Astrocyte (in vitro differentiated cells and primary cell): ENCODE results near the gene ZNF629. TPM values are rescaled to one million over a fixed set of nuclear protein-coding genes. Genes with fewer than 3 reads are reported as not detected.

ENCODE experiments used
- DNase-seq: peaks from one replicate; pipeline ENCODE4 v3.0.0-alpha.2; 2010; ENCODE audit warnings: low read depth
- FAIRE-seq: peaks from 2 replicates; lab custom pipeline; 2011; peaks lifted over from hg19 to GRCh38; lab: Jason Lieb, UNC
- H2AFZ ChIP-seq: 2 replicates; pipeline ENCODE4 v1.6.0; 2012; ENCODE audit warnings: low read depth, low read length, inconsistent platforms
- H3K27ac ChIP-seq: 2 replicates; pipeline ENCODE4 v1.5.1; 2011; ENCODE audit warnings: low read depth, low read length, inconsistent platforms
- H3K27me3 ChIP-seq: 2 replicates; pipeline ENCODE4 v1.6.0; 2011; ENCODE audit warnings: low read length, inconsistent platforms; ENCODE audit not compliant: insufficient read depth
- H3K36me3 ChIP-seq: 2 replicates; pipeline ENCODE4 v1.5.1; 2011; ENCODE audit warnings: low read length, inconsistent platforms; ENCODE audit not compliant: insufficient read depth
- H3K4me1 ChIP-seq: 2 replicates; pipeline ENCODE4 v1.5.1; 2011; ENCODE audit warnings: low read length, inconsistent platforms; ENCODE audit not compliant: insufficient read depth
- H3K4me2 ChIP-seq: 2 replicates; pipeline ENCODE4 v1.6.0; 2012; ENCODE audit warnings: low read length, inconsistent platforms
- H3K4me3 ChIP-seq: 2 replicates; pipeline ENCODE4 v1.5.1; 2011; ENCODE audit warnings: low read depth, mild to moderate bottlenecking, low read length, inconsistent platforms; ENCODE audit not compliant: insufficient read depth
- H3K79me2 ChIP-seq: 2 replicates; pipeline ENCODE4 v1.6.0; 2012; ENCODE audit warnings: mild to moderate bottlenecking, low read length, inconsistent platforms; ENCODE audit not compliant: insufficient read depth
- H3K9ac ChIP-seq: 2 replicates; pipeline ENCODE4 v1.6.0; 2012; ENCODE audit warnings: mild to moderate bottlenecking, low read length, inconsistent platforms
- H3K9me3 ChIP-seq: 2 replicates; pipeline ENCODE4 v1.5.1; 2012; ENCODE audit warnings: low read depth, mild to moderate bottlenecking, low read length, inconsistent platforms; ENCODE audit not compliant: insufficient read depth
- H4K20me1 ChIP-seq: 2 replicates; pipeline ENCODE4 v1.6.0; 2012; ENCODE audit warnings: low read length, inconsistent platforms; ENCODE audit not compliant: insufficient read depth
- H3K27ac Mint-ChIP-seq: one replicate; pipeline ENCODE4 v1.8.0; 2021; ENCODE audit warnings: mild to moderate bottlenecking, mixed read lengths; ENCODE audit not compliant: unreplicated experiment
- H3K27me3 Mint-ChIP-seq: one replicate; pipeline ENCODE4 v1.8.0; 2021; ENCODE audit warnings: low read depth, mixed read lengths; ENCODE audit not compliant: unreplicated experiment
- H3K36me3 Mint-ChIP-seq: one replicate; pipeline ENCODE4 v1.8.0; 2021; ENCODE audit warnings: low read depth, mixed read lengths; ENCODE audit not compliant: unreplicated experiment
- H3K4me1 Mint-ChIP-seq: one replicate; pipeline ENCODE4 v1.8.0; 2021; ENCODE audit warnings: low read depth, mixed read lengths; ENCODE audit not compliant: unreplicated experiment
- H3K4me3 Mint-ChIP-seq: one replicate; pipeline ENCODE4 v1.8.0; 2021; ENCODE audit warnings: mild to moderate bottlenecking, moderate library complexity, mixed read lengths; ENCODE audit not compliant: unreplicated experiment
- H3K9me3 Mint-ChIP-seq: one replicate; pipeline ENCODE4 v1.8.0; 2021; ENCODE audit warnings: mild to moderate bottlenecking, mixed read lengths; ENCODE audit not compliant: unreplicated experiment
- EZH2 ChIP-seq: IDR thresholded peaks from 2 replicates; pipeline ENCODE4 v1.6.1; 2012; ENCODE audit warnings: mild to moderate bottlenecking, low read length, inconsistent platforms; ENCODE audit not compliant: insufficient read depth
- total RNA-seq: library from RNA; stranded (reverse); gene quantifications from 2 replicates; pipeline ENCODE4 v1.2.1, GENCODE V29; 2021
- TF ChIP-seq, protein P1 (sequence below): IDR thresholded peaks from 2 replicates; pipeline ENCODE4 v1.5.1; 2011; ENCODE audit warnings: low read depth, mild to moderate bottlenecking, inconsistent platforms, low read length, moderate library complexity; ENCODE audit not compliant: insufficient read depth

ZNF629 gene
- total RNA-seq, 1 donor from 2014 or later = 17.6 TPM

DNA sequence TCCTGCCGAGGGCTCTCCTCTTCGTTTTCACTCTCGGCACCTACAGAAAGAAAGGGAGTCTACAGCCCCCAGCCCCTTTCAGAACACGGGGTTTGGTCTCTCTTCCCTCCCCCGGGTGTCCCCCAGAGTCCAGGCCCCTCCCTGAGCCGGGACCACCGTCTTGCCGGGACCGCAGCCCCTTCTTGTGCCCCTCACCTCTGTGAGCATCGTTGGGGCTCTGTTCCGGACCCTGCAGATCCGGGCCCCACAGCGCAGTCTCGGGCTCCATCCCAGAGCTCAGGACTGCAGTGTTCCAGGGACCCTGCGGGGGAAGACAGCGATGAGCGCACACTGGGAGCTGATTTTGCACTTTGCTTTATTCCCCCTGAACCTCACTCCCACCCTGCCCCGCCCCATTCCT lies 2.8 kb downstream of the ZNF629 start:
- no peaks in the 10 kb centered on the region for H3K27me3 ChIP-seq
- H3K27ac ChIP-seq = no peak overlapping the region
- peaks cover 12% of the 10 kb centered on the region for H3K4me1 ChIP-seq
- peaks cover 7% of the 10 kb centered on the region for H3K36me3 Mint-ChIP-seq
- H3K27me3 Mint-ChIP-seq = no peaks in the 10 kb centered on the region
- no peaks in the 10 kb centered on the region for H3K9me3 Mint-ChIP-seq
- H4K20me1 ChIP-seq = peaks cover 33% of the 10 kb centered on the region
- no peak overlapping the region for H3K4me3 ChIP-seq
- FAIRE-seq (no peak), DNase-seq (no peak)
- H3K9ac ChIP-seq = no peak overlapping the region
- H3K4me1 Mint-ChIP-seq = peaks cover 4% of the 10 kb centered on the region
- peaks cover 49% of the 10 kb centered on the region for H3K79me2 ChIP-seq
- H2AFZ ChIP-seq = no peak overlapping the region
- H3K4me2 ChIP-seq = no peak overlapping the region
- TF ChIP-seq, protein P1, sequence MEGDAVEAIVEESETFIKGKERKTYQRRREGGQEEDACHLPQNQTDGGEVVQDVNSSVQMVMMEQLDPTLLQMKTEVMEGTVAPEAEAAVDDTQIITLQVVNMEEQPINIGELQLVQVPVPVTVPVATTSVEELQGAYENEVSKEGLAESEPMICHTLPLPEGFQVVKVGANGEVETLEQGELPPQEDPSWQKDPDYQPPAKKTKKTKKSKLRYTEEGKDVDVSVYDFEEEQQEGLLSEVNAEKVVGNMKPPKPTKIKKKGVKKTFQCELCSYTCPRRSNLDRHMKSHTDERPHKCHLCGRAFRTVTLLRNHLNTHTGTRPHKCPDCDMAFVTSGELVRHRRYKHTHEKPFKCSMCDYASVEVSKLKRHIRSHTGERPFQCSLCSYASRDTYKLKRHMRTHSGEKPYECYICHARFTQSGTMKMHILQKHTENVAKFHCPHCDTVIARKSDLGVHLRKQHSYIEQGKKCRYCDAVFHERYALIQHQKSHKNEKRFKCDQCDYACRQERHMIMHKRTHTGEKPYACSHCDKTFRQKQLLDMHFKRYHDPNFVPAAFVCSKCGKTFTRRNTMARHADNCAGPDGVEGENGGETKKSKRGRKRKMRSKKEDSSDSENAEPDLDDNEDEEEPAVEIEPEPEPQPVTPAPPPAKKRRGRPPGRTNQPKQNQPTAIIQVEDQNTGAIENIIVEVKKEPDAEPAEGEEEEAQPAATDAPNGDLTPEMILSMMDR = no peak
- TF ChIP-seq EZH2 = no peak
- no peak overlapping the region for H3K27ac Mint-ChIP-seq
- peaks cover 3% of the 10 kb centered on the region for H3K36me3 ChIP-seq
- H3K9me3 ChIP-seq = no peaks in the 10 kb centered on the region
- no peak overlapping the region for H3K4me3 Mint-ChIP-seq

DNA sequence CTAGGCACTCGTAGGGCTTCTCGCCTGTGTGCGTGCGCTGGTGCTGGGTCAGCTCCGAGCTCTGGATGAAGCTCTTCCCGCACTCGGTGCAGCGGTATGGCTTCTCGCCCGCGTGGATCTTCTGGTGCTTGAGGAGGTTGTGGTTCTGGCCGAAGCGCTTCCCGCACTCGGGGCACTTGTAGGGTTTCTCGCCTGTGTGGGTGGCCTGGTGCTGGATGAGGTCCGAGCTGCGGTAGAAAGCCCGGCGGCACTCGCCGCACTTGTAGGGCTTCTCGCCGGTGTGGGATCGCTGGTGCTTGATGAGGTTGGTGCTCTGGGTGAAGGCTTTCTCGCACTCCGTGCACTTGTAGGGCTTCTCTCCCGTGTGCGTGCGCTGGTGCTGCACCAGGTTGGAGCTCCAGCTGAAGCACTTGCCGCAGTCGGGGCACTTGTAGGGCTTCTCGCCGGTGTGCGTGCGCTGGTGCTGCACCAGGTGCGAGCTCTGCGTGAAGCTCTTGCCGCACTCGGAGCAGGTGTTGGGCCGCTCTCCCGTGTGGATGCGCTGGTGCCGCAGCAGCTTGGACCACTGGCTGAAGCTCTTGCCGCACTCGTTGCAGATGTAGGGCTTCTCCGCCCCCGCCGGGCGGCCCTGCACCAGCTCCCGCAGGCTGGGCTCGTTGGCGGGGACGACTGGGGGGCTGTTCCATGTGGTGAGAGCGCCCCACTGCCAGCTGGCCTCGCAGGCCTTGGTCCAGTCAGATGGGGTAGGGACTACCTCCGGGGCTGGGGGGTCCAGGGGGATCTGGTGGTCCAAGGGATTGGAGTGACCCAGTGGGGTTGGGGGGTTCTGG lies 3.5 kb downstream of the ZNF629 start:
- H3K36me3 Mint-ChIP-seq = peaks cover 7% of the 10 kb centered on the region
- Histone ChIP-seq H3K4me2 (no peak overlapping the region), H3K4me1 (peaks cover 12% of the 10 kb centered on the region), H2AFZ (no peak overlapping the region), H3K36me3 (peaks cover 3% of the 10 kb centered on the region), H3K9me3 (no peaks in the 10 kb centered on the region), H3K27me3 (no peaks in the 10 kb centered on the region), H3K4me3 (no peak overlapping the region), H3K79me2 (peaks cover 49% of the 10 kb centered on the region), H3K27ac (no peak overlapping the region), H3K9ac (no peak overlapping the region), H4K20me1 (peaks cover 36% of the 10 kb centered on the region)
- no peak for TF ChIP-seq EZH2
- TF ChIP-seq, protein P1 = no peak
- H3K27ac Mint-ChIP-seq = no peak overlapping the region
- no peaks in the 10 kb centered on the region for H3K9me3 Mint-ChIP-seq
- FAIRE-seq (no peak), DNase-seq (no peak)
- H3K4me1 Mint-ChIP-seq = peaks cover 4% of the 10 kb centered on the region
- H3K4me3 Mint-ChIP-seq = no peak overlapping the region
- no peaks in the 10 kb centered on the region for H3K27me3 Mint-ChIP-seq
